Measurements from ENCODE around the gene RUNX3. TPM values are rescaled to one million over a fixed set of nuclear protein-coding genes. Genes with fewer than 3 reads are reported as not detected.

RUNX3 gene
- polyA plus RNA-seq, 1 donor, result 4.8 TPM

DNA sequence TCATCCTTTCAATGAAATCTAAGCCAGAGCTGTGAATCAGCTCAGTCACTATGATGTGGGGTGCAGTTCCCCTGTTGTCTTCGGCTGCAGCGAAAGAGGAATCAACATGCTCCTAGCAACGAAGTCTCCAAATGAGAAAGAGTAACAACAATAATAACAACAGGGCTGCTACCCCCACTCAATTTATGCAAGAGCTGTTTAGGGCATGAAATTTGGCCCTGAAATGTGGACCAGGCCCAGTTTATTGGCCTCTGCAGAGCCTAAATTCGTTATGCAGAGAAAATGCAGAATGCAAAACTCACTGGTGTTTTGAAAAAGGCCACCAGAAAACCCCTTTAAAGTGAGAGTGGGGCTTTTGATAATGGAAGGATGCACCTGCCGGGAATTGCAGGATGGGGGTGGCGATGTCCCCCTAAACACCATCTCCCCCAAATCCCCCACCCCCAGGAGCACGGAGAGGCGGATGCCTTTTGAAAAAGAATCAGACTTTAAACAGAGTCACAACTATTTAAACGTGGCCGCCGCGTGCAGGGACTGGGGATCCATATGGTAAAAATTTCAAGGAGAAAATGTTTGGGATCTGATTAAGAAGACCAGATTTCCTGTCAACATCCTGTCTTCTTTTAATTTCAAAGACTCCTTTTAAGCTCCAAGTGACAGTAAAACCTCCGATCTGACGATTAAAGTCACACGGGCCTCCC, 1.9 kb downstream of the RUNX3 start:
- Histone ChIP-seq H3K9me3 (ENCODE audit: control insufficient read depth, low read depth, low read length) (peaks cover 17% of the 10 kb centered on the region), H3K27me3 (ENCODE audit: control insufficient read depth, insufficient read depth, low read length) (peaks cover 92% of the 10 kb centered on the region), H3K4me3 (ENCODE audit: low read length) (peak overlapping the region; percentile 11), H3K4me1 (ENCODE audit: control insufficient read depth, insufficient read depth, low read length) (peaks cover 22% of the 10 kb centered on the region), H3K27ac (ENCODE audit: low read length) (no peak overlapping the region), H3K36me3 (ENCODE audit: control insufficient read depth, insufficient read depth, low read length) (no peaks in the 10 kb centered on the region)
- peak in 1 of 2 donors; percentile 50 for DNase-seq
- WGBS (ENCODE audit: insufficient coverage, low lambda C conversion rate), result 11% methylated on average over 3 of the region's 15 CpGs

DNA sequence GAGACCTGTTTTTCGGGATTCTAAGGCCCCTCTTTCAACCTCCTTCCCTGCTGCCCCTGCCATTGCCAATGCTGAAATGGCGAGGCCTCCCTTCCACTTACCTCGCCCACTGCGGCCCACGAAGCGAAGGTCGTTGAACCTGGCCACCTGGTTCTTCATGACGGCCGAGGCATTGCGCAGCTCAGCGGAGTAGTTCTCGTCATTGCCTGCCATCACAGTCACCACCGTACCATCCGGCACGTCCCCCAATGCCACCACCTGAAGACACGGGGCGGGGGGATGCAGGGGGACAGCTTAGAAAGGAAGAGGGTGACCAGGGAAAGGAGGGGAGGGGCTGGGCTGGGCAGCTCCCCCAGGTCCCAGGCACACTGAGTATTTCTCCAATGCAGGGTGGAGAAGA, 2.6 kb downstream of the RUNX3 start:
- H3K4me3 ChIP-seq (ENCODE audit: low read length), result no peak overlapping the region
- WGBS (ENCODE audit: insufficient coverage, low lambda C conversion rate), result no CpG with 5 or more reads among the region's 17 CpGs
- H3K27ac ChIP-seq (ENCODE audit: low read length), result no peak overlapping the region

DNA sequence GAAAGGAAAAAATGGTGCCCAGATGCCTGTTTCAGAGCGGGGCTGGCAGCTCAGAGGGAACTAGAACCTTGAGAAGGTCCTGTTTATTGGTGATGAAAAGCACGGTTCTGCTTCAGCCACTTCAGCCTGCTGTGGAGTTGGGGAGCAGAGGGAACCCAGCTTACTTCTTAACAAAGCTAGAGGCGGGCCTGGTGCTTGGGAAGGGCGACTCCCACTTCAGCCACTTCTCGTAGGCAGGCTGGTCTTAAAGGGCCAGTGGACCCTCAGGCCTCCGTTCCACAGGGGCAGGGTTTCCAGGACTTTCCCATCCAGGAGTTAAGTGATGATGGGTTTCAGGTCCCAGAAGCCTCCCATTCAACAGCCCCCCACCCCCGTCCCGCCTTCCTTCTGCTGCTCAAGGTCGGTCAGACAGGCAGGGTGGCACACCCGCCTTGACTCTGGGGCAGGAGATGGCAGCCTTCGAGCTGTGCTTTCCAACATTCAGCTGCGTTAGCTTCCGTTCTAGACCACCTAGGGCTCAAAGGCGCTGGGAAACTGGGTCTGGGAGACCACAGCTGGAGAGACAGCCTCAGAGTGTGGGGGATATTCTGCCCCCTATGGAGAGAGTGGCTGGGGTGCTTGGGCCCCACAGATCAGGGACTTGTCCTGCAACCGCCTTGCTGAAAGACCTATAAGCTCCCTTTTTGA, 3.4 kb downstream of the RUNX3 start:
- DNase-seq, result no peak
- Histone ChIP-seq H3K27ac (ENCODE audit: low read length) (no peak overlapping the region), H3K36me3 (ENCODE audit: control insufficient read depth, insufficient read depth, low read length) (no peaks in the 10 kb centered on the region), H3K4me1 (ENCODE audit: control insufficient read depth, insufficient read depth, low read length) (peaks cover 21% of the 10 kb centered on the region), H3K9me3 (ENCODE audit: control insufficient read depth, low read depth, low read length) (peaks cover 13% of the 10 kb centered on the region), H3K4me3 (ENCODE audit: low read length) (no peak overlapping the region), H3K27me3 (ENCODE audit: control insufficient read depth, insufficient read depth, low read length) (peaks cover 79% of the 10 kb centered on the region)
- WGBS (ENCODE audit: insufficient coverage, low lambda C conversion rate), result 40% methylated on average over 1 of the region's 15 CpGs

More for the DNA sequence above, 2.6 kb downstream of the RUNX3 start:
- Histone ChIP-seq H3K36me3 (ENCODE audit: control insufficient read depth, insufficient read depth, low read length) (no peaks in the 10 kb centered on the region), H3K4me1 (ENCODE audit: control insufficient read depth, insufficient read depth, low read length) (peaks cover 24% of the 10 kb centered on the region), H3K9me3 (ENCODE audit: control insufficient read depth, low read depth, low read length) (peaks cover 17% of the 10 kb centered on the region), H3K27me3 (ENCODE audit: control insufficient read depth, insufficient read depth, low read length) (peaks cover 85% of the 10 kb centered on the region)
- DNase-seq, result no peak

DNA sequence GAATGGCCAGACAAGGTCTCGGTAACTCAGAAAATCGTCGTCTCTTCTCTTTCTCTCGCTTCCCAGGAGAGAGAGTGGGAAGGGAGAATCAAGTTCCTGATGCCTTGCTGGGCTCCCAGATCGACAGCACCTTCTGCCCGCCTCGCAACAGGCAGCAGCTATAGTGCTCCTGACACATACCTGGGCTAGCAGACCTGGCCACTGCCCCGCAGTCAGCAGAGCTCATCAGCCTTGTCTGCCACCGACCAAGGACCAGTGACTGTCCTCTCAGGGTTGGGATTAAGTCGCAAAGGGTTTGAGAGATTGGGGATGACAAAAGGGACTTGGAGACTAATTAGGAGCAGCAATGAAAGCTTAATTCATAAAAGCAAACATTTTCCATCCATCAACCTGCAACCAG, 4.1 kb downstream of the RUNX3 start:
- DNase-seq, result no peak
- H3K9me3 ChIP-seq (ENCODE audit: control insufficient read depth, low read depth, low read length), result peaks cover 9% of the 10 kb centered on the region
- H3K4me3 ChIP-seq (ENCODE audit: low read length), result no peak overlapping the region
- no peaks in the 10 kb centered on the region for H3K36me3 ChIP-seq (ENCODE audit: control insufficient read depth, insufficient read depth, low read length)
- peaks cover 72% of the 10 kb centered on the region for H3K27me3 ChIP-seq (ENCODE audit: control insufficient read depth, insufficient read depth, low read length)
- WGBS (ENCODE audit: insufficient coverage, low lambda C conversion rate), result no CpG with 5 or more reads among the region's 10 CpGs
- H3K4me1 ChIP-seq (ENCODE audit: control insufficient read depth, insufficient read depth, low read length), result peaks cover 16% of the 10 kb centered on the region
- no peak overlapping the region for H3K27ac ChIP-seq (ENCODE audit: low read length)

DNA sequence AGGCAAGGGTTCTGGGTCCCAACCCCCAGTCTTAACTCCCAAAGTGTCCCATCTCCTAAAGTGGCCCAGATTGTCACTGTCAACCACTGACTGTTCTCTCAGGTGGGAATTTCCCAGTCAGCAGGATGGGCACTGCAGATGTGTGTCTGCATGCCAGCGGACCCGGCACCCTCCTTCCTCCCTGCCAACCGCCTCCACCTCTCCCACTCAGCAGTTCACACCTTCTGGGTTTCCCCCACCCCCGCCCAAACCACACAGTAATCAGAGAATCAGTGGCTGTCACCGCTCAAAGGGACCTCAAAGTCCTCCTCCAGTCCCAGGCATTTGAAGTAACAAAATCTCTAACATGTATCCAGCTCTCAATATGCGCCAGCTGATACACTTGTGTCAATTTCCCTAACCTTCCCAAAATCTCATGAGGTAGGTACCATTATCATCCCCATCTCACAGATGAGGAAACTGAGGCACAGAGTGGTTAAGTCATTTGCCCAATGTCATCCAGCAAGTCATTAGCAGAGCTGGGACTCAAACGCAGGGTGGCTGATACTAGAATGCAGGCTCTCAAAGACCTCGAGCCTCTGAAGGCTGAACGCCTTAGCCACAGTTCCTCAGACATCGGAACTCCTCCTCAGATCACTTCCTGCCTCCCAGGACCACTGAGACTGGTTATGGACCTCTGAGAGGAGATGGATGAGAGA, 4.8 kb downstream of the RUNX3 start:
- no peak for DNase-seq
- Histone ChIP-seq H3K27me3 (ENCODE audit: control insufficient read depth, insufficient read depth, low read length) (peaks cover 64% of the 10 kb centered on the region), H3K27ac (ENCODE audit: low read length) (no peak overlapping the region), H3K4me3 (ENCODE audit: low read length) (no peak overlapping the region), H3K4me1 (ENCODE audit: control insufficient read depth, insufficient read depth, low read length) (peaks cover 13% of the 10 kb centered on the region), H3K9me3 (ENCODE audit: control insufficient read depth, low read depth, low read length) (peaks cover 4% of the 10 kb centered on the region), H3K36me3 (ENCODE audit: control insufficient read depth, insufficient read depth, low read length) (no peaks in the 10 kb centered on the region)
- 33% methylated on average over 1 of the region's 10 CpGs for WGBS (ENCODE audit: insufficient coverage, low lambda C conversion rate)

DNA sequence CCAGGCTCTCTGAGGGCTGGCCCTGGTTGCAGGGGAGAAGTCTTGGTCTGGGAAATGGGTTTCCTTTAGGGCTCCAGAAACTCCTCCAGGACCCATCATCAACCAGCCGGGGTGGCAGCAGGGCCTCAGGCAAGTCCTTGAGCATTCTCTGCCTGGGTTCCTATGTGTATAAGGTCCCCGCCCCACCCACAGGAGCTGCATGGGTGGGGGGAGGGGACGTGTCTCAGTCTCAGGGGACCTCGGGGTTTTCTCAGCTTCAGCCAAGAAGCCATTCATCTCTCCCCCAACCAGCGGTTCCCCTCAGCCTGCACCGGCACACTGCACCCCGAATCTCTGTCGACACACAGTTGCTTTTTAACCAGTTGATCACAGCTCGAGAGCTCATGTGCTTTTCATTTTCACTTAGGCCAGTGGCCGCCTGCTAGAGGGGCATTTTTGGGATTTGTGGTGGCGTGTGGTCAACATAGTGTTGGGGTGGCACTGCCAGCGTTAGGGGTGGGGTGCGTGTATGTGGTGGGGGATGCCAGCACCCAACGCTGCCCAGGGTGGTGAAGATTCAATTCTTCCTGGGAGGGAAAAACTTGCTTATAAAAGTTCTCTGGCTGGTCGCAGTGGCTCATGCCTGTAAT, 6.5 kb downstream of the RUNX3 start:
- Histone ChIP-seq H3K27ac (ENCODE audit: low read length) (no peak overlapping the region), H3K4me3 (ENCODE audit: low read length) (no peak overlapping the region), H3K9me3 (ENCODE audit: control insufficient read depth, low read depth, low read length) (no peaks in the 10 kb centered on the region), H3K27me3 (ENCODE audit: control insufficient read depth, insufficient read depth, low read length) (peaks cover 52% of the 10 kb centered on the region), H3K4me1 (ENCODE audit: control insufficient read depth, insufficient read depth, low read length) (peaks cover 7% of the 10 kb centered on the region), H3K36me3 (ENCODE audit: control insufficient read depth, insufficient read depth, low read length) (no peaks in the 10 kb centered on the region)
- WGBS (ENCODE audit: insufficient coverage, low lambda C conversion rate), result no CpG with 5 or more reads among the region's 15 CpGs
- DNase-seq, result no peak

DNA sequence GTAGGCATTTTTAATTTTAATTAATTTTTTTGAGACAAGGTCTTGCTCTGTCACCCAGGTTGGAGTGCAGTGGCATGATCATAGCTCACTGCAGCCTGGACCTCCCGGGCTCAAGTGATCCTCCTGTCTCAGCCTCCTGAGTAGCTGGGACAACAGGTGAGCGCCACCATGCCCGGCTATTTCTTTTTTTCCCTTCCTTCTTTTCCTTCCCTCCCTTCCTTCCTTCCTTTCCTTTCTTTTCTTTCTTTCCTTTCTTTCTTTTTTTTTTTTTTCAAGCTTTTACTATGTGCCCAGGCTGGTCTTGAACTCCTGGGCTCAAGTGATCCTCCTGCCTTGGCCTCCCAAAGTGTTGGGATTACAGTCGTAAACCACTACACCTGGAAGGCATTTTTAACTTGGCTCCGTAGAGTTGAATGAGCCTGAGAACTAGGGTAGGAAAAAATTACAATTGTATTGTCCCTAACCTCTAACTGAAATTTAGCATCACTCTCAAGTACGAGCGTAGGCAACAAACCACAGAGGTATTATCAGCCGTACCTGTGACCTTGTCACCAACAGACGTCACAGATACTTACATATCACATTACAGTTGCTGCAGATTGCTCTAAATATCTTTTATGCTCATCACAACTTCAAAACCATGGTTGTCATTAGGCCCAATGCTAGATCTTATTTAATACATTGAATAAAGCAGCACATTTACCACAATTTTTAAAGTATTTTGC, 8.0 kb downstream of the RUNX3 start:
- peaks cover 7% of the 10 kb centered on the region for H3K4me1 ChIP-seq (ENCODE audit: control insufficient read depth, insufficient read depth, low read length)
- WGBS (ENCODE audit: insufficient coverage, low lambda C conversion rate), result 85% methylated on average over 4 of the region's 9 CpGs

DNA sequence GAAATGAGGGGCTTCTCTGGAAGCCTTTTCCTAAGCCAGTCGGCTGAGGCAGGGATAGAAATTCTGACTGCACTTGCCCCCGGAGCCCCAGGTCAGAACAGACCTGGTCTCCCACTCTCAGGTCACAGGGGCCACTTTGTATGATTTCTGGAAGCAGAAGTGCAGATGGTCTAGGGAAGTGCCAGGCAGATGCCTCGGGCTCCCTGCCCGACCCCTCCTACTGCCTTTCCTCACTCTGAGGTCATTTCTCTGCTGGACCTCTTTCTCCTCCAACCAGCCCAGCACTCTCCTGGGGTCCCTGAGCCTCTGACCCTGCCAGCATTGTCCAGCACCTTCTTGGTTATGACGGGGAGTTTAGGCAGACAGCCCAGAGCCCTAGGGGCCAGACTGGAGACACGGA, 8.7 kb downstream of the RUNX3 start:
- no peak for DNase-seq
- Histone ChIP-seq H3K27ac (ENCODE audit: low read length) (no peak overlapping the region), H3K4me1 (ENCODE audit: control insufficient read depth, insufficient read depth, low read length) (peaks cover 5% of the 10 kb centered on the region), H3K36me3 (ENCODE audit: control insufficient read depth, insufficient read depth, low read length) (no peaks in the 10 kb centered on the region), H3K4me3 (ENCODE audit: low read length) (no peak overlapping the region), H3K27me3 (ENCODE audit: control insufficient read depth, insufficient read depth, low read length) (peaks cover 31% of the 10 kb centered on the region), H3K9me3 (ENCODE audit: control insufficient read depth, low read depth, low read length) (no peaks in the 10 kb centered on the region)
- WGBS (ENCODE audit: insufficient coverage, low lambda C conversion rate), result no CpG with 5 or more reads among the region's 6 CpGs

More for the DNA sequence above, 8.0 kb downstream of the RUNX3 start:
- Histone ChIP-seq H3K9me3 (ENCODE audit: control insufficient read depth, low read depth, low read length) (no peaks in the 10 kb centered on the region), H3K27me3 (ENCODE audit: control insufficient read depth, insufficient read depth, low read length) (peaks cover 37% of the 10 kb centered on the region), H3K36me3 (ENCODE audit: control insufficient read depth, insufficient read depth, low read length) (no peaks in the 10 kb centered on the region), H3K4me3 (ENCODE audit: low read length) (no peak overlapping the region), H3K27ac (ENCODE audit: low read length) (no peak overlapping the region)
- no peak for DNase-seq

DNA sequence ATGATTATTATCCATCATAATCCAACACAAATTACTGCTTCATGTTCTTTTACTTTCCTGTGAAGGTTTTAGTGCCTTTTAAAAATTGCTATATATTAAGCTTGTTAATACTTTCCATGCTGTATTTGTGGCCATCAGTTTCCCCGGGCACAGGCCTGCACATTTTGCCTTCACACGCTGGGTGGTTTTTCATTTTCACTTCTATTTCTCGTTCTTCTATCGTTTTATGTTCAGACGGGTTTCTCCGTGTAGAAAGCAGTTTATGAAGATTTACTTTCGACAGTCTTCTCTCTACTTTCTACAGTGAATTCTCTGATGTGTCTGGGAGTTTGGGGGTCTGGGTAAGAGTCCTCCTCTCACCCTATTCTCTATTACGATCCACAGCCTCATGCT, 9.5 kb downstream of the RUNX3 start:
- peaks cover 7% of the 10 kb centered on the region for H3K4me1 ChIP-seq (ENCODE audit: control insufficient read depth, insufficient read depth, low read length)
- no peak overlapping the region for H3K27ac ChIP-seq (ENCODE audit: low read length)
- H3K4me3 ChIP-seq (ENCODE audit: low read length), result no peak overlapping the region
- peaks cover 22% of the 10 kb centered on the region for H3K27me3 ChIP-seq (ENCODE audit: control insufficient read depth, insufficient read depth, low read length)
- 81% methylated on average over 3 of the region's 8 CpGs for WGBS (ENCODE audit: insufficient coverage, low lambda C conversion rate)
- no peak for DNase-seq
- H3K9me3 ChIP-seq (ENCODE audit: control insufficient read depth, low read depth, low read length), result no peaks in the 10 kb centered on the region
- H3K36me3 ChIP-seq (ENCODE audit: control insufficient read depth, insufficient read depth, low read length), result no peaks in the 10 kb centered on the region

Measured in large intestine (tissue), 3 donors.